OCI-LY1 (cell line): ENCODE data around the gene RNU1-1.
"Not testable (repeated sequence)": the region's sequence is repeated elsewhere in the genome, so short reads cannot be mapped to it uniquely, and the experiment has no call there.

ENCODE experiments used
- H2AFZ ChIP-seq: fragments of 200-600 bp; sonication (generic), shearing (Covaris generic); 2 replicates; pipeline ENCODE4 v1.6.0; 2014; ENCODE audit warnings: antibody characterized with exemption, mild to moderate bottlenecking, low read length
- H3F3A ChIP-seq: fragments of 200-600 bp; sonication (generic), shearing (Covaris generic); 2 replicates; pipeline ENCODE4 v1.6.0; 2014; ENCODE audit warnings: mild to moderate bottlenecking, antibody characterized with exemption, low read length, moderate library complexity; ENCODE audit not compliant: insufficient read depth
- H3K27ac ChIP-seq: fragments of 200-600 bp; sonication (generic); 2 replicates; pipeline ENCODE4 v1.5.1; 2014; ENCODE audit warnings: low read length, mixed run types, mild to moderate bottlenecking, low read depth; ENCODE audit not compliant: poor library complexity, severe bottlenecking
- H3K27me3 ChIP-seq: fragments of 200-600 bp; sonication (generic); 2 replicates; pipeline ENCODE4 v1.6.0; 2014; ENCODE audit warnings: antibody characterized with exemption, mild to moderate bottlenecking, low read length, moderate library complexity; ENCODE audit not compliant: insufficient read depth
- H3K36me3 ChIP-seq: fragments of 200-600 bp; sonication (generic); 2 replicates; pipeline ENCODE4 v1.6.1; 2014; ENCODE audit warnings: mild to moderate bottlenecking, antibody characterized with exemption, low read length, moderate library complexity, mixed read lengths; ENCODE audit not compliant: insufficient read depth
- H3K4me1 ChIP-seq: fragments of 200-600 bp; sonication (generic); 2 replicates; pipeline ENCODE4 v1.5.1; 2014; ENCODE audit warnings: mild to moderate bottlenecking, low read length, moderate library complexity; ENCODE audit not compliant: insufficient read depth, severe bottlenecking
- H3K4me2 ChIP-seq: fragments of 200-600 bp; sonication (generic), shearing (Covaris generic); 2 replicates; pipeline ENCODE4 v1.6.1; 2014; ENCODE audit warnings: low read length
- H3K4me3 ChIP-seq: fragments of 200-600 bp; sonication (generic); 2 replicates; pipeline ENCODE4 v1.5.1; 2014; ENCODE audit warnings: low read length, low read depth, mild to moderate bottlenecking, mixed read lengths; ENCODE audit not compliant: poor library complexity, severe bottlenecking
- H3K79me2 ChIP-seq: fragments of 200-600 bp; shearing (Covaris generic); 2 replicates; pipeline ENCODE4 v1.6.1; 2016; ENCODE audit warnings: mixed run types, low read length, mixed read lengths; ENCODE audit not compliant: insufficient read depth
- H3K9ac ChIP-seq: fragments of 200-600 bp; sonication (generic), shearing (Covaris generic); 2 replicates; pipeline ENCODE4 v1.6.1; 2014; ENCODE audit warnings: mild to moderate bottlenecking, low read length, mixed read lengths
- H3K9me2 ChIP-seq: fragments of 200-600 bp; sonication (generic), shearing (Covaris generic); 2 replicates; pipeline ENCODE4 v1.6.1; 2014; ENCODE audit warnings: low read depth, mild to moderate bottlenecking, low read length, mixed read lengths
- H3K9me3 ChIP-seq: fragments of 200-600 bp; shearing (Covaris generic); 2 replicates; pipeline ENCODE4 v1.6.1; 2014; ENCODE audit warnings: low read length, mixed read lengths
- H4K20me1 ChIP-seq: fragments of 200-600 bp; sonication (generic), shearing (Covaris generic); 2 replicates; pipeline ENCODE4 v1.6.0; 2016; ENCODE audit warnings: mild to moderate bottlenecking, low read length; ENCODE audit not compliant: insufficient read depth
- EZH2 ChIP-seq: fragments of 200-600 bp; sonication (generic), shearing (Covaris generic); IDR thresholded peaks from 2 replicates; pipeline ENCODE4 v1.8.0; 2017; ENCODE audit warnings: borderline replicate concordance, mixed run types, mild to moderate bottlenecking, antibody characterized with exemption, low read length, moderate library complexity, mixed read lengths
- TF ChIP-seq, protein P1 (sequence below): fragments of 200-600 bp; sonication (generic), shearing (Covaris generic); IDR thresholded peaks from 2 replicates; pipeline ENCODE4 v1.5.1; 2017; ENCODE audit warnings: mild to moderate bottlenecking, antibody characterized with exemption, low read length, moderate library complexity, mixed read lengths

The RNU1-1 gene

DNA sequence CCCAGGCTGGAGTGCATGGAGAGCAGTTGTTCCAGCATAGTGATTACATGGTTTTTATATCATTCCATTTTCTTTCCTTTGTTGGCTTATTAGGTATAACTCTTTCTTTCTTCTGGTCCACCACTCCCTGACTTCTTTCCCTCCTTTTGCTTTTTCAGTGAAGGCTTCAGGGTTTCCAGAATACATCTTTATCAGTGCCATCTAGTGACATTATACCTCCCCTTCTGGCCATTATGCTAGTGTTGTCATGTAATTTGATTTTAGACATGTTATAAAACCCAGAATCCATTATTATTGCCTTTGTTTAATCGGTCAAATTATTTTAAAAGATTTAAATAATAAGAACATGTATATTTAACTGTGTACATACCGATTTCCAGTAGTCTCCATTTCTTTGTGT is 10.6 kb downstream of the RNU1-1 start:
- Histone ChIP-seq H3F3A (no peaks in the 10 kb centered on the region), H3K4me3 (no peak overlapping the region), H3K9me3 (no peaks in the 10 kb centered on the region; the same call in 1 of the 2 replicates), H3K4me2 (no peak overlapping the region), H2AFZ (no peak overlapping the region), H3K27me3 (0 out of 2 replicates have a peak, but pooled peaks cover 4% of the 10 kb centered on the region), H3K9ac (no peak overlapping the region), H4K20me1 (no peaks in the 10 kb centered on the region), H3K27ac (no peak overlapping the region), H3K36me3 (no peaks in the 10 kb centered on the region), H3K79me2 (no peaks in the 10 kb centered on the region), H3K9me2 (no peaks in the 10 kb centered on the region), H3K4me1 (peaks cover 10% of the 10 kb centered on the region)
- TF ChIP-seq EZH2: no peak
- TF ChIP-seq, protein P1, sequence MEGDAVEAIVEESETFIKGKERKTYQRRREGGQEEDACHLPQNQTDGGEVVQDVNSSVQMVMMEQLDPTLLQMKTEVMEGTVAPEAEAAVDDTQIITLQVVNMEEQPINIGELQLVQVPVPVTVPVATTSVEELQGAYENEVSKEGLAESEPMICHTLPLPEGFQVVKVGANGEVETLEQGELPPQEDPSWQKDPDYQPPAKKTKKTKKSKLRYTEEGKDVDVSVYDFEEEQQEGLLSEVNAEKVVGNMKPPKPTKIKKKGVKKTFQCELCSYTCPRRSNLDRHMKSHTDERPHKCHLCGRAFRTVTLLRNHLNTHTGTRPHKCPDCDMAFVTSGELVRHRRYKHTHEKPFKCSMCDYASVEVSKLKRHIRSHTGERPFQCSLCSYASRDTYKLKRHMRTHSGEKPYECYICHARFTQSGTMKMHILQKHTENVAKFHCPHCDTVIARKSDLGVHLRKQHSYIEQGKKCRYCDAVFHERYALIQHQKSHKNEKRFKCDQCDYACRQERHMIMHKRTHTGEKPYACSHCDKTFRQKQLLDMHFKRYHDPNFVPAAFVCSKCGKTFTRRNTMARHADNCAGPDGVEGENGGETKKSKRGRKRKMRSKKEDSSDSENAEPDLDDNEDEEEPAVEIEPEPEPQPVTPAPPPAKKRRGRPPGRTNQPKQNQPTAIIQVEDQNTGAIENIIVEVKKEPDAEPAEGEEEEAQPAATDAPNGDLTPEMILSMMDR: no peak

DNA sequence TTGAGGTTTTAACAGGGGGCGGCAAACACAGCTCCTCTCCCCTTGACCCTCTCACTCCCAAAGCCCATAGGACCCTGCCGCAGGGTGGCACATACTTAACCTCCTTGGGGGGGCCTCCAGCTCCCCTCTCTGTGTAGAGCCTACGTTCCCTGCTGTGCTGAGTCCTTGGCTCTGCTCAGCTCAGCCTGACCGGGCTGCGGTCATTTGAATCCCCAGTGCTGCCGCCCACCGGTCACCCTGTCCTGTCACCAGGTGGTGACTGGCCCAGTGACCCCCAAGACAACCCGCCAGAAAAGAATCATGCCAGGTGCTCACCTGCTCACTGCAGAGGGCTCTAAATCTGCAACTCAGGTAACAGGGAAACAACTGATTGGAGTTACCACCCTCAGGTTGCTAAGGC is 12.6 kb downstream of the RNU1-1 start:
- not testable (repeated sequence) for H3K4me3 ChIP-seq, H4K20me1 ChIP-seq, H3K36me3 ChIP-seq, H3K9me3 ChIP-seq, H3K9ac ChIP-seq, H3K9me2 ChIP-seq, H2AFZ ChIP-seq, H3K4me2 ChIP-seq, H3K27me3 ChIP-seq, H3K79me2 ChIP-seq, H3F3A ChIP-seq, H3K27ac ChIP-seq
- H3K4me1 ChIP-seq: peaks cover 15% of the 10 kb centered on the region

DNA sequence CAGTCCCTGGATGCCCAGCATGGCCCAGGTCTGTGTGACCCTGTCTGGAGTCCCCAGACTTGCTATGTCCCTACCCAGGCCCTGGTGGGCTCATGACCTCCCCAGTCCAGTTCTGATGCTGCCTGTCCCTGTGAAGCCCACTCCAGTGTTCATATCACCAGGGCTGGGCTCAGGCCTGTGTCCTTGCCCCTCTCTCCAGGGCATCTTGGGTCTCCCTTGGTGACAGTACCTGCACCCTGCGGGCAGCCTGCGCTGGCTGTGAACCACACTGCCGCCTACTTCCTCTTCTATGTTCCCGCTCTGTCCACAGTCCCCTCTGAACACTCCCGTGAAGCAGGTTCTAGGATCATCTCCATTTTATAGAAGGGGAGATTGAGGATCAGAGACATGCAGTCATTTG is 13.1 kb downstream of the RNU1-1 start:
- not testable (repeated sequence) for H3K9me3 ChIP-seq, H3K36me3 ChIP-seq, H3K9me2 ChIP-seq, H3K27ac ChIP-seq, H3K9ac ChIP-seq, H3K4me2 ChIP-seq, H3K79me2 ChIP-seq, H3K4me3 ChIP-seq, H3K27me3 ChIP-seq, H2AFZ ChIP-seq, H3F3A ChIP-seq, H4K20me1 ChIP-seq
- peaks cover 15% of the 10 kb centered on the region for H3K4me1 ChIP-seq

DNA sequence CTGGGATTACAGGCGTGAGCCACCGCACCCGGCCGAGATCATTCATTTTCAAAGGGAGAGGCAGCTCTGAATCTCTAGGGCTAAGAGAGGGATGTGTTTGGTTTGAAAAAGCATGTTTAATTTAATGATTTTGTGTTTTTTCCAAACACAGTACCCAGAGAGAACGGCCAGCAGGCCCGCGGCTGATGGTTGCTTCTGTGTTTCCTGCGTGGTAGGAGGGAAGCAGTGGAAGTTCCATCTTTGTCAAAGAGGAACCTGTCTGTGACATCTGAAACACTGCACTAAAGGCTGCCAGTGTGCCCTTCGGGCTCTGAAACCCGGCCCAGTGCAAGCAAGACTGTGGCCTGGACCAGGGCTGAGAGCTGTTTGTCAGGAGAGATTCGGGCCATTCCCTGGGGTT is 13.6 kb downstream of the RNU1-1 start:
- H3K4me1 ChIP-seq: peaks cover 15% of the 10 kb centered on the region
- not testable (repeated sequence) for H3K27ac ChIP-seq, H3K4me2 ChIP-seq, H3K36me3 ChIP-seq, H3F3A ChIP-seq, H2AFZ ChIP-seq, H3K79me2 ChIP-seq, H3K4me3 ChIP-seq, H3K27me3 ChIP-seq, H3K9me2 ChIP-seq, H4K20me1 ChIP-seq, H3K9ac ChIP-seq, H3K9me3 ChIP-seq
